Kidney epithelial cell (primary cell): Measurements from ENCODE around the gene SLC6A8. TPM values are rescaled to one million over a fixed set of nuclear protein-coding genes. Genes with fewer than 3 reads are reported as not detected.

ENCODE experiments used
- DNase-seq: peaks from one replicate; pipeline ENCODE4 v3.0.0-alpha.2; 2010; ENCODE audit warnings: low read depth
- H3K27me3 ChIP-seq: 2 replicates; pipeline ENCODE4 v1.6.0; 2011; ENCODE audit warnings: low read length; ENCODE audit not compliant: control insufficient read depth, insufficient read depth
- H3K36me3 ChIP-seq: 2 replicates; pipeline ENCODE4 v1.5.1; 2011; ENCODE audit warnings: low read length; ENCODE audit not compliant: control insufficient read depth, insufficient read depth
- H3K4me3 ChIP-seq: 2 replicates; pipeline ENCODE4 v1.5.1; 2011; ENCODE audit warnings: low read depth, mild to moderate bottlenecking, control low read depth, low read length
- CTCF ChIP-seq: IDR thresholded peaks from 2 replicates; pipeline ENCODE4 v1.5.1; 2011; ENCODE audit warnings: mild to moderate bottlenecking, moderate library complexity, low read length, control low read depth, inconsistent platforms; ENCODE audit not compliant: insufficient read depth, poor library complexity, severe bottlenecking
- total RNA-seq: library from RNA; depleted of rRNA; stranded (reverse); fragments of >200 nt; gene quantifications from 2 replicates; pipeline ENCODE4 v1.2.3, GENCODE V29; 2015

SLC6A8 gene
- total RNA-seq, 1 donor from 2014 or later, result 35.0 TPM

- Histone ChIP-seq H3K27me3 (peaks cover 59% of the 10 kb centered on the region), H3K4me3 (no peak overlapping the region), H3K36me3 (no peaks in the 10 kb centered on the region)
- no peak for DNase-seq
- TF ChIP-seq CTCF, result no peak
These were observed 46.8 kb upstream of the SLC6A8 start for GRCh38 chrX:153640736-153641575.

GRCh38 chrX:153641627-153642026, 46.1 kb upstream of the SLC6A8 start:
- H3K27me3 ChIP-seq, result peaks cover 65% of the 10 kb centered on the region
- no peaks in the 10 kb centered on the region for H3K36me3 ChIP-seq
- H3K4me3 ChIP-seq, result no peak overlapping the region
- DNase-seq, result no peak
- TF ChIP-seq CTCF, result no peak

DNA sequence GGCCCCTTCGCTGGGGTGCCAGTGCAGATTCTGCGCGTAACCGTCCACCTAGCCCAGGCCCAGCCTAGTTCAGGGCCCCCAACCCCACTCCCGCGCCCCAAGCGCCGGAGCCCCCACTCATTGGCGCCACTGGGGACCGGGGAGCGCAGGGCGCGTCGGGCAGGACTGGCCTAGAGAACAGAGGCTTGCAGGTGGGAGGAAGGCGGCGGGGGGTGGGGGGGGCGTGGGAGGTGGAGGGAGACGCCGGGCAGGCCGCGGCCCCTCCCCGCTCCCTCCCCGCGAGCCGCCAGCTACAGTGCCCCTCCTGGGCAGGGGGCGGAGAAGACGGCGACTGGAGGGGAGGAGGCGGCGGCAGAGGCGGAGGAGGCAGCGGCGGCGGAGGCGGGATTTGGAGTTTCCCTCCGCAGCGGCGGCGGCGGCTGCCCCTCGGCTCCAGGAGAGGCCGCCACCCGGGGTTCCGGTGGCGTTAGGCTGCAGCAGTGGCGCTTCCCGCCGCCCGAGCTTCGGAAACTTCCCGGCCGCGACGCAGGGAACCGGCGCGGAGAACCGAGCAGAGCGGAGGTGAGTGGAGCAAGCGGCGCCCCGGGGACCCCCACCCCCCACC, 45.6 kb upstream of the SLC6A8 start:
- H3K27me3 ChIP-seq, result peaks cover 66% of the 10 kb centered on the region

GRCh38 chrX:153642655-153643430, 44.9 kb upstream of the SLC6A8 start:
- no peak for TF ChIP-seq CTCF
- no peak for DNase-seq
- Histone ChIP-seq H3K27me3 (peaks cover 72% of the 10 kb centered on the region), H3K4me3 (no peak overlapping the region), H3K36me3 (no peaks in the 10 kb centered on the region)

More for the DNA sequence above, 45.6 kb upstream of the SLC6A8 start:
- TF ChIP-seq CTCF, result no peak
- H3K36me3 ChIP-seq, result no peaks in the 10 kb centered on the region
- DNase-seq, result no peak
- no peak overlapping the region for H3K4me3 ChIP-seq

DNA sequence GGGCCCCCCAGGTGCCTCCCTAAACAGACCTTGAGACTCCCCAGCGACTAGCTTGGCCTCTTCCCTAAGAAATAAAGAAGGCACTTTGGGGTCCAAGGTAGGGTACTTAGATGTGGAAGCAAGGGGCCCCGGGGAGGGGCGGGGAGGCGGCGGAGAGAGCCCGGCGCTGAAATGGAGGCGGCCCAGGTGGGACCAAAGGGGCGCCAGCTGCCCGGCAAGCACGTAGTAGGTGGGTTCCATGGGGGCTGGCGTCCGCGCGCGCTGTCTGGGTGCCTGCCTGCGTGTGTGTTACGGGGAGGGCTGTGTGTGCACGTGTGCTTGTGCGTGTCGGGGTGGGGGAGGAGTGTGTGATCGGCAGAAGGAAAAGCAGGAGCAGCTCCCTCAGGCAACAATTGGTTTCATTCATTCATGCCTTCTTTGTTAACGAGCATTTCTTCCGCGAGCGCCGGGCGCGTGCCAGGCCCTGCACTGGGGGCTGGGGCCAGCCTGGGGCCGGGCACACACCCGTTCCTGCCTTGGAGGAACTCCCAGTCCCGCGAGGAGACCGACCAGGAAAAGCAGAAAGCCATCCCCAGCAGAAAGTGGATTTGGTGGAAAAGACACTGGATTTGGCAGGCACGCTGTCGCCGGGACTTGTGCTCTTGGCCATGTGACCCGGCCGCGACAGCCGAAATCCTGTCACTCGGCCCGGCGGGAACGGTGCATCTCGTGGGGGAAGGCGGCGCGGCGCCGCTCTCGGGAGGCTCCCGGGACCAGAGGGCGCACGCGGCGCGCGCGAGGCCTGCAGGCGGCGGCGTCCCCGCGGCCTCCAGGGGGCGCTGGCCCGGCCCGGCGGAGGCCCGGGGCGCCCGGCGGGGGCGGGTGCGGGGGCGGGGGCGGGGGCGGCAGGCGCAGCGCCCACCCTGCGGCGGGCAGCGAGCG, 44.0 kb upstream of the SLC6A8 start:
- Histone ChIP-seq H3K4me3 (no peak overlapping the region), H3K27me3 (peaks cover 70% of the 10 kb centered on the region)

More for the DNA sequence above, 44.0 kb upstream of the SLC6A8 start:
- TF ChIP-seq CTCF, result no peak
- DNase-seq, result no peak
- no peaks in the 10 kb centered on the region for H3K36me3 ChIP-seq
